HG03064 (cell line): ENCODE results near the gene CCSAP.
"Not testable (repeated sequence)": the region's sequence is repeated elsewhere in the genome, so short reads cannot be mapped to it uniquely, and the experiment has no call there.

Experiments used
- ATAC-seq: cut with Tn5 transposase; IDR thresholded peaks from one replicate; pipeline ENCODE4 v1.9.1; 2021; ENCODE audit warnings: low read depth; ENCODE audit not compliant: unreplicated experiment

CCSAP gene

DNA sequence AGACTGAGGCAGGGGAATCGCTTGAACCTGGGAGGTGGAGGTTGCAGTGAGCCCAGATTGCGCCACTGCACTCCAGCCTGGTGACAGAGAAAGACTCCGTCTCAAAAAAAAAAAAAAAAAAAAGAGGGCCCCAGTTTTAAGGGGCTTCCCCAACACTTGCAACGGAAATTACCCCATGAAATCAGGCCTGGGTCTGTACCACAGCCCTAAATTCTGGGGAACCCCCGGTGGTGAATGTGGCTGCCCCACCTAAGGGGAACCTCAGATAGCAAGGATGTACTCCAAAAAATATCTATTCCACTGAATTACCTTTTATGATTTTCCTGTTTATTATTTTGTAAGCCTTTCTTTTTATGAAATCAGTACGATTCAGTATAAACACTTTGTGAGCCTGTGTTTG, 15.1 kb downstream of the CCSAP start:
- ATAC-seq: not testable (repeated sequence)

DNA sequence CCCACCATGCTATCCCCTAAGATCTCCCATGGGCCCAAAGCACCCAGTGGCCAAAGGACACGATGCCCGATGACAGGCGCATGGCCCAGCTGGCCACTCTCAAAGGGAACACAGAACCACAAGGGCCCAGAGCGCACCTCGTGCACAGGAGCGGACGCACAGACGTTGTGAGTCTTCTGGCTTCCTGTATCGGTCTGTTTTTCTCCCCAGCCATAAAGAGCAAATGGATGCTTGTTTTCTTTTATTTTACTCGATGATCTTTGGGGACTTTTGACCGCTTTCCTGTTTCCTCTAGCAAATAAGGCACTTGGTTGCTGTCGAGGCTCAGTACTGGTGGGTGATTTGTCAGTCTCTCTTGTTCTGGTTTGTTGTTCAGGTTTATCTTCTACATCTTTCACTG, 16.2 kb downstream of the CCSAP start:
- no peak for ATAC-seq

DNA sequence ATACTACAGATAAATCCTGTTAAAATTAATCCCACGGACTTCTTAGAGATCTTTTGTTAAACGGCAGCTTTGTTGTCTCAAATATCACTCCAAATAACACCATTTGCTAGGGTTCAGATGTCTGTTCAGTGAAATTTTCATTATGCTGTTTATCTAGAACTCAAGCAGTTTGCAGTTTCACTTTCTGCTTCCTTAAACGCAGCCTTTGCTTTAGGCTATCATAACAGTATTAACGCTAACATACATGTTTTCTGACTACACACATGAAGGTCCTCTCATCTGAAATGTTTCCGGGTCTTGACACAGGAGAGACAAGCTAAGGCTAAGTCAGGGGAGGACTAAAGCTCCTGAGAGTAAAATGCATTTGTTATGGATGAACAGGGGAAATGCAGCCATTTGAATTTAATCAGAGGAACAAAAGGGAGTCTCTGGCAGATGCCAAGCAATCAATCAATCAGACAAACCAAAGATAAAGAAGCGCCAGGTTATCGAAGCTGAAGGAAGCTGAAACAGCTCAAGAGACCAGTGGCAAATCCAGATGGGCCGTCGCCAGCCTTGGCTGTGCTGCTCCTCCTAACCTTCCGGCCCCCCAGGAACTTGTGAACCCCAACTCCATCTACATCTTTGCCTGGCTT, 16.9 kb downstream of the CCSAP start:
- ATAC-seq: no peak

DNA sequence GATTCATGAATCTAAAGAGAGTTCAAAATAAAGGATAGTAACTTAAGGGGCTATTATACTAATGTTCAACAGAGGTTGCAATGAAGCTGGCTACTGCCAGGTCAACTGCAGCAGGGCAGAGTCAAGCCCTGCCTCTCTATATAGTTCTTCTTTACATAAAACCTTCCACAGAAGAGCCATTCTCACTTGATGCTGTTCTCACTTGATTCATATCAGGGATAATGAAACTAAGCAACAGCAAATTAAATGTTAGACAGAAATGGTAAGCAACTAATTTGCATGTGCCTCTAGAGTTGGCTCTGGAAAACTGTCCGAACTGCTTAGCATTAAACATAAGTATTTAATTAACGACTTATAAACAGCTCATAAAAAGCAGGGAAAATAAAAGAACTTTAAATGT, 17.4 kb downstream of the CCSAP start:
- ATAC-seq: no peak

DNA sequence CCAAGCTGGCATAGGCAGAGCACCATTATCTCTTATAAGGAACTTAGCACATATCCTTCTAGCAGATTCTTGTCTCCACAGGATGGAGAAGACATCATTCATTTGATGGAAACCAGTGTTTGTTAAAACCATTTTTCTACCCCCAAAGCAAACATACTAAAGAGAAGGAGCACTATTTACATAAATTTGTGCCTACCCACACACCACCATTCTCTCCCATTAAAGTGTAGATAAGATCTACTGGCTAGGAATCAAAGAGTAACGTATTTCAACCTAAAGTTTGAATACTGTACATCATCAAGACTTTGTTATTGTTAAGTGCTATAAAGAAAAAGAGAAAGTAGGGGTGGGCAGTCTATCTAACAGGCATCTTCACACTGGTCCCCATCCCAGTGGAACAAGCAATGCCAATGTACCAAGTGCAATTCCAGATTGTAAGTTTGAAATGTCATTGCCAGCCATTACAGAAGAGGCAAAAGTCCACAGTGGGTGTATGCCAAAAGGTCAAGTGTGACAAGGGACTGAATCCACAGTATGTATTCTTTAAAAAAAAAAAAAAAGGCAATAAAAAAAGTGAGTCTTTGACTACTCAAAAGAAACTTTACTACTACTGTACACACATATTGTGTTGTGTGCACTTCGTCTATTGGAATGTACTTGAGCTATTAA, 18.8 kb downstream of the CCSAP start:
- ATAC-seq: no peak

DNA sequence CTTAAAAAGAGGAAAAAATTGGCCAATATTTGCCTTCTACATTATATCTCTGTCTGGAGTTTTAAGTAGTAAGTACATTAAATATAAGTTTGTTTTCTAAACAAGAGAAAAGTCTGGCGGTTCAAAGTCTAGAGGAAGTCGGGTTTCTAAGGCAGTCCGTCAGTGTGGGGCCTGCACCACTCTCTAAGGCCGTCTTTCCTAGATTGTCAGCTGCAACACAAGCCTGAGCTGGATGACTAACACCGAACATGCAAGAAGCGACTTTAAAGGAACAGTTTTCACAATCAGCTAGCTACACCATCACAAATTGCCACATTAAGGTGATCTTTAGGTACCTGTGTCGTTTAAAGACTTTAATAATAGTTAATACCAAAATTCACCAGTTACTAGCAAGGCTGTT, 19.6 kb downstream of the CCSAP start:
- no peak for ATAC-seq

DNA sequence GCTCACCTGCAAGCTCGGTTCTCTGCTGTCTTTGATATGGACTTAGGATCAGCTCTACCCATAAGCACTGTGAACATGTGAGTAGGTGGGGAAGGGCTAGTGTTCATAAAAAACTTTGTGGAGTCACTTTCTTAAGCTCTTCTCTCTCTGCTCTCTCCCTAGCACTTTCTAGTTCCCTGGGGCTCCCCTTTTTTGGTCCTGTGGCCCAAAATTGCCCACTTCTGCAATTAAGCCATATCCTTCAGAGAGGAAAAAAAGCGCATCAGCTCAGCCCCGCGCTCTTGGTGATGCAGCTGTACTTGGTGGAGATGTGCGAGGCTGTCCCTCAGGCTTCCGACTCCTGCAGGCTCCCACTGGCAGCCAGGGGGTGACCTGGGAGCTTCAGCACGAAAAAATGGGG, 23.4 kb downstream of the CCSAP start:
- ATAC-seq: no peak

DNA sequence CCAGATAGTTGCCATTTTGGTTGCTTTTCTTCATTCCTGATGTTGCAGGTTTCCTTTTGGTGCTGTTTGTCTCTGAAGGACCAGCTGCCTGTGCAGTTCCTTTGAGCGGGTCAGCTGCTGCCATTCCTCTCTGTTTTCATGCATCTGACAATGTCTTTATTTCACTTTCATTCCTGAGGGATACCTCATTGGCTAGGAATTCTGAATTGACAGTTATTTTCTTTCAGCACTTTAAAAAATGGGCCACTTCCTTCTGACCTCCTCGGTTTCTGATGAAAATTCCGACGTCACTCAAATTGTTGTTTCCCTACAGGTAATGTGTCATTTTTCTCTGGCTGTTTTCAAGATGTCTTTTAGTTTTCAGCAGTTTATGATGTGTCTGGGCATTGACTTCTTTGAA, 24.8 kb downstream of the CCSAP start:
- ATAC-seq: no peak

DNA sequence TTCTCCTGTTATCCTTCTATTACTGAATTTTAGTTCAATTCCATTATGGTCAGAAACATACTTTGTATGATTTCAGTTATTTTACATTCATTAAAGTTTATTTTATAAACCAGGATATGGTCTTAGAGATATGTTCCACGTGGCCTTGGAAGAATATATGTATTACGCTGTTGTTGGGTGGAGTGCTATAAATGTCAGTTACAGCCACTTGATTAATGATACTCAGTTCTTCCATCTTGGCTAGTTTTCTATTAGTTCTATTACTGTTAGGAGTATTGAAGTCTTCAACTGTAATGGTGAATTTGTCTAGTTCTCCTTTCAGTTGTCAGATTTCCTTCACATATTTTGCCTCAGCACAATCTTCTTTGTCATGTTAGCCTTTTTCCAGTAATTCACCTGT, 26.7 kb downstream of the CCSAP start:
- ATAC-seq: no peak

DNA sequence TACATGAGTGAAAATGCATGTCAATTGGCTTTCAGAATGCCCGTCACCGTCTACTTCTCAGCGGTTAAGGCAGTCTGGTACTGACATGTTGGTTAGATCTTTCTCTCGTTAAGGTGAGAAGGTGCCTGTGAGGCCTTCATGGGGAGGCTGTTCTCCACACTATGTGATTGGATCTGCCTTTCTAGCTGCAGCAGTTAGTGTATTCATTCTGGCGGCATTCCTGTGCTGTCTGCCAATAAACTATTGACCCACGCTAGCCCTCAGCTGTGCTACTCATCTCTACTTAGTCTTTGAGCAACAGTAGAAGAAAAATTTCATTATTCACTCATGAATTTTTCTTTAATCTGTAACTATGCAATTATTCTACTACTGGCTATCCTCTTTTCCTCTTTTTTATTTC, 32.0 kb downstream of the CCSAP start:
- ATAC-seq: no peak

DNA sequence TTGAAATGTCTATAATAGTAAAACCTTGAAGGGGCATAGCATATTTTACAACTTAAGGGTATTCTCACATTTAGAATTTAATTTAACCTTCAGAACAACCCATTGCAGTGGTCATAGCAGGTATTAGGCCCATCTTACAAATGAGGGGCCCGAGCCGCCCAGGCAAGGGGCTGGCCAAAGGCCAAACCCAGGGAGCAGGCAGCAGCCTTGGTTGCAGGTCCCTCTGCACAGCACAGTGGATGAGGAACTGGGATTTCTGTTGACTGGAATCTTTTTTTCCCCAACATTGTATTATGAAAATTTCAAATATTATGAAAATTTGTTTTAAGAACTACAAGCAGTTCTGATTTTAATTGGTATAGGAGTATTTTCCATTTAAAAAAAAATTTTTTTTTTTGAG, 33.2 kb downstream of the CCSAP start:
- no peak for ATAC-seq

DNA sequence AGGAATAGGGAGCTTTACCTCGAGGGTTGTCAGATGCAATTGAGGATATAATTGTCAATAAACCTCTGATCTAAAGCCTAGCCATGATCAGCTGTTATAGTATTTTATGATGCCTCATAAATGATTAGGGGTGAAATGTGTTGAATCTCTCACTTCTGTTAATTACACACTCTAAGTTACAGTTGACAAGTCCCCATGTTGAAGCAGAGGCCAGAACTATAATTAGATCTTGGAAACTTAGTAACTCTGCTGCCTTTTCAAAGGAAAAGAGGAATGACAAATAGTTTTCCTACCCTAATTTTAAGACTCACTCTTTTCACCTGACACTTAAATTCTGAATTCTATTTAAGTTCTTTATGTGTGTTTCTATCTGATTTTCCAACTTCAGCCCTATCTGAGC, 33.8 kb downstream of the CCSAP start:
- ATAC-seq: no peak

DNA sequence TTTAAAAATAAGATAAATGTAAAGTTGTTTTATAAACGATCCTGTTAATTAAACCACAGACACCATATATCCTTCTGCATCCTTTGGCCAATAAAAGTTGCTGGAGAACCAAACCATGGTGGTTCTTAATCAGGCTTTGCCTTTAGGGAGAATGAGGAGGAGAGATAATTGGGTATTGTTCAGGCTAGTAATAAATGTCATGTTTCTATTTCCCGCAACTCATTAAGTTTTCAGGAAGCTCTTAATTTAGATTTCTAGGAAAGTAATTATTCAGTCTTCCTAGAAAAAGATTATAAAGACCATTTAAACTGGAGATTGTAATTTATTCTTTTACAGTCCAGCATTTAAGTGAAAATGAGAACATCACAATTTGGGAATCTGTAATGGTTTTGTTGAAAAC, 37.5 kb downstream of the CCSAP start:
- no peak for ATAC-seq

DNA sequence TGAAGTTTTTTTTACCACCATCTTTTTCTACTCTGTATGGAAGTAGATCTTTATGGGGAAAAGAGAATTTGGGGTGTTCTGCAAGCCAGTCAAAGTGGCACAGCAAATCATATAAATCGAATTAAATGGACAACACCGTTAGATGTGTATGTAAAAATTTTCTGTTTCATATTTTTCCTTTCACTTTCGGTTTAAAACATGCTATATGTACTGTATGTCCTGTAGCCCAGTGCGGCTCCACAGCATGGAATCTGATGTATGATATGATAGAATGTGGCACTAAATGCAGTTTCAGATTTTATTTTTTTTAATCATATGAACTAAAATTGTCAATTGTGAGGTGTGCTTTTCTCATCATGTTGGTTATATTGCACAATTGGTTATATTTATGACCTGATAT, 39.0 kb downstream of the CCSAP start:
- ATAC-seq: no peak

DNA sequence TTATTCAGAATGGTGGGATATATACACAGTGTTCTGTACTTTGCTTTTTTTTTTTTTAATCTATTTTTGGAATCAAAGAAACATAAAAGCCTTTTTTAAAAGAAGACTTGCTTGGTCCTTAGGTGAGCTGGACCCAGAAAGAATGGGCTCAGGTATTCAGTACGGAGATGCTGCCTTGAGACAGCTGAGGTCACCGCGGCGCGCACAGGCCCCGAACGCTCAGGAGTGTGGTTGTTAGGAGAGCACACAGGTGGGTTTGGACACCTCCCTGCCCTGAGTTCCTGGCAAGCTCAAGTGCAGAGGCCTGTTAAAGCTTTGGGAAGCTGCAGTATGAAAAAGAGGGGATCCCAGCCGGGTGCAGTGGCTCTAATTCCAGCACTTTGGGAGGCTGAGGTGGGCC, 40.1 kb downstream of the CCSAP start:
- ATAC-seq: no peak

DNA sequence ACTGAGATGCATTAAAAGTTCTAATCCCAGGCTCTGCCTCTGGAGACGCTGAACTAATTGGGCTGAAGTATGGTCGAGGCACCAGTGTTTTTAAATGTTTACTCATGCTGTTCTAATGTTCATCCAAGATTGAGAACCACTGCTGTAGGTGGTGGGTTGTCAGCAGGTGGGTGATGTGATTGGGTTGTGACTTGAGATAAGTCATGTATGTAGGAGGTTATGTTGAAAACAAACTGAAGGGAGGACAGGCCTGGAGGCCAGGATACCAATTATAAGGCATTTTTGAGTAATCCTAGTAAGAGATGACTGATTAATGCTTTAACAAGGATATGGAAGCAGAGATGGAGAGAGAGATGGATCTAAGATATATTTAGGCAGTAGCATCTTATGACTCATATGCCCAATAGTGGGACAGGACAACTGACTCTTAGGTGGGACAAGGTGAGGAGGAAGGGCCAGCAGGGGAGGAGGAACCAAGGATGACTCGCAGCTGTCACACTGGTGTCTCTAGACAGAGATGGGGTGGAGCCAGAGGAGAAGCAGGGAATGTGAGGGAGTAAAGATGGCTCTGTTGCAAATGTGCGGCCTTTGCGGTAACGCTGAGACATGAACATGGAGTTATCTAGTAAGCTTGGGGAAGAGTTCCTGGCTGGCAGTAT, 42.6 kb downstream of the CCSAP start:
- ATAC-seq: no peak

DNA sequence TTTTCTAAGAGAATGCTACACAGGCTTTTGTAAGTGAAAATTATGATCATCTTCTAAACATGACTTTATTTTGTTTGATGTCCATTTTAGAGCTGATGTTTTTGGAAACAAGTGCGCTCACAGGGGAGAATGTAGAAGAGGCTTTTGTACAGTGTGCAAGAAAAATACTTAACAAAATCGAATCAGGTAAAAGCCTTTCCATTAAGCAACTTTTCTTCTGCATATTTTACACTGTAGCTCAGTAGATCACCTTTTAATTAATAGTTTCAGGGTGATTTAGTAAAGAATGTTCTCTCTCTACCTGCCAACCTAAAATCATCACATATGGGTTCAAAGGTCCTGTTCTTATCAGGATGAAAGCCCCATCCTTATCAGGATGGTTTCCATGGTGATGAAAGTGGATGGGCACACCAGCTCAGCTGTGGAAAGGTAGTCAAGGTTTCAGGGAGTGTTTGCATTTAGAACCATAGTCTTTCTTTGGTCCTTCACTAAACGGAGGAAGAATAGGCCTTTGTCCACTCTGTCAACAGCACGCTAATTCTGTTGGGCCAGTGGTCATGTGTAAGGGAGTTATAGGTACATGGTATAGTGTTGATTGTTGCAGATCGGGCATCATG, 43.9 kb downstream of the CCSAP start:
- no peak for ATAC-seq

DNA sequence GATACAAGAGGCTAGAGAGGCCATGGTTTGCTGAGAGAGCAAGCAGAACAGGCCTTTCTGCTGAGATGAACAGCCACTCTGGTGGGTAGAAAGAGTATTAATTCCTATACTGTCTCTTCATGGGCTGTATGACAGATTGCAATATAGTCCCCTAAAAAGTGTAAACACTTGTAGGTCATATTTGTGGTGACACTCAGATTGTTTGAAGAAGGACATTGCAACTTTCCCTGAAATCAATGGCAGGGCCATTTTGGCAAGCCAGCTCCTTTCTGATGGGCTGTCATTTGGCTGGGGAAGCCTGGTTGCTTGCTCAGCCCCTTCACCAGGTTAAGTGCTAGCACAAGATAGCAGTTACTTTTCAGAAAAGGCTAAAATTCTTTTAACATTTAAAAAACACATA, 44.4 kb downstream of the CCSAP start:
- no peak for ATAC-seq

DNA sequence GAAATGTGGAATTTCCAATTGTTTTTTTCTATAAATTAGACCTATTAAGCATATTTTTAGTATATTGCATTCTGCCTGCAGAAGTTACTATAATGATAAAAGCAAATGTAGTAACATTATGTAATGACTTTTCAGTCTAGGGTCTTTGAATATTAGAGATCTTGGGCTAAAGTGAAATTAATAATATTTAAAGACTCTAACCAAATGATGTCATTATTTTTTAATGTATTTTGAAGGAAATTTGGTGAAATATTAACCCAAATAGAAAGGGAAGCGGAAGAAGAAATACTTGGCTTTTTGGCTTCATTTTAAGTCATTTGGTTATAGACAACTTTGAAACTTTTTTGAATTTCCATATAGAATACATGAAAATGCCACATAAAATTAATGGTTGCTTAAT, 45.1 kb downstream of the CCSAP start:
- no peak for ATAC-seq

DNA sequence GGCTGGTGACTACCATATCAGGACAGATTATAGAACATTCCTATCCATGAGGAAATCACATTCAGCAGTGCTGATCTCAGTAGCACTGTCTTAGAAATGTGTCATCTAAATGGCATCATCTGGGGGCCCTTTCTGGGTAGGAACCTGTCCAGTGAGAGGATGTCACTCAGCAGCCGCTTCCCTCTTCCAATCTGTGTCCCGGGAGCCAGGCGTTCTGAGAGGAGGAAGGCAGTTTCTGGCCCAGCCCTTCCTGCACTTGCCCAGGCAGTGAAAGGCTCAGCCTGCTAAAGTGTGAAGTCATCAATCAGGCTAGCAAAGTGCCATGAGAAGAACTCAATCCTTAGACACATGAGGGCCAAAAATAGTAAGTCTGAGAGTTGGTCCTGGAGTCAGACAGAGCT, 46.3 kb downstream of the CCSAP start:
- no peak for ATAC-seq

DNA sequence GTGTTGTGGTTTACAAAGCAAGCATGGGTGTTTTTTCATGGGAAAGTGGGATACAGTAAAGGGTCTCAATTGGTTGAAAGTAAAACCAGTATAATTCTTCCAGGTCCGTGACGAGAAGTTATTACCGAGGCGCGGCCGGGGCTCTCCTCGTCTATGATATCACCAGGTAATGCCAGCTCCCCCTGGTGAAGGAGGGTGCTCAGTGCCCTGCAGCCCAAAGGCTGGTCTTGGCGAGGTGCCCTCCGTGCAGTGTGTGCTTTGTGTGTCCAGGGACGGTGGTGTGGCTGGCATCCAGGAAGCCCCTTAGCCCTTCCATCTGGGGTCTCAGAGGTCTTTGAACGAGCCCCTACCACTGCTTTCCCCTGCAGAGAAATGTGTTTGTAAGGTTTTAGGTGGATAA, 47.1 kb downstream of the CCSAP start:
- no peak for ATAC-seq
